Measurements from ENCODE around the gene RBMS2.
"Not testable (repeated sequence)": the region's sequence is repeated elsewhere in the genome, so short reads cannot be mapped to it uniquely, and the experiment has no call there.

DNA sequence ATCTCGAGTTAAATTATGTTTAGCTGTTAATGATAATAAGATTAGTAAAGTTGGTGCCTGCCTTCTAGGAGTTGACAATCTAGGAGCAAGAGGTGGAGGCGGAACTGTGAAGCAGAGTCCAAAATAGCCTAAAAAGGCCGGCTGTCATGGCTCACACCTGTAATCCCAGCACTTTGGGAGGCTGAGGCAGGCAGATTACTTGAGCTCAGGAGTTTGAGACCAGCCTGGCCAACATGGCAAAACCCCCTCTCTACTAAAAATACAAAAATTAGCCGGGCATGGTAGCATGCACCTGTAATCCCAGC lies 7.7 kb upstream of the RBMS2 start:
- TF ChIP-seq, protein P1, sequence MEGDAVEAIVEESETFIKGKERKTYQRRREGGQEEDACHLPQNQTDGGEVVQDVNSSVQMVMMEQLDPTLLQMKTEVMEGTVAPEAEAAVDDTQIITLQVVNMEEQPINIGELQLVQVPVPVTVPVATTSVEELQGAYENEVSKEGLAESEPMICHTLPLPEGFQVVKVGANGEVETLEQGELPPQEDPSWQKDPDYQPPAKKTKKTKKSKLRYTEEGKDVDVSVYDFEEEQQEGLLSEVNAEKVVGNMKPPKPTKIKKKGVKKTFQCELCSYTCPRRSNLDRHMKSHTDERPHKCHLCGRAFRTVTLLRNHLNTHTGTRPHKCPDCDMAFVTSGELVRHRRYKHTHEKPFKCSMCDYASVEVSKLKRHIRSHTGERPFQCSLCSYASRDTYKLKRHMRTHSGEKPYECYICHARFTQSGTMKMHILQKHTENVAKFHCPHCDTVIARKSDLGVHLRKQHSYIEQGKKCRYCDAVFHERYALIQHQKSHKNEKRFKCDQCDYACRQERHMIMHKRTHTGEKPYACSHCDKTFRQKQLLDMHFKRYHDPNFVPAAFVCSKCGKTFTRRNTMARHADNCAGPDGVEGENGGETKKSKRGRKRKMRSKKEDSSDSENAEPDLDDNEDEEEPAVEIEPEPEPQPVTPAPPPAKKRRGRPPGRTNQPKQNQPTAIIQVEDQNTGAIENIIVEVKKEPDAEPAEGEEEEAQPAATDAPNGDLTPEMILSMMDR (IDR thresholded peaks at IDR 0.05; ENCODE audit: low read length), result not testable (repeated sequence)
- not testable (repeated sequence) for TF ChIP-seq EZH2 (IDR thresholded peaks at IDR 0.05; ENCODE audit: borderline replicate concordance, low read length)
